Mesenchymal stem cell (in vitro differentiated cells and primary cell): ENCODE data around the gene HOXD11.

ENCODE experiments used
- DNase-seq: peaks from one replicate; pipeline ENCODE4 v3.0.0-alpha.2; 2013
- H2AFZ ChIP-seq: one replicate; pipeline ENCODE4 v1.6.1; 2013; ENCODE audit warnings: low read depth, mild to moderate bottlenecking, control low read depth, inconsistent platforms, low read length, moderate library complexity
- H2AK5ac ChIP-seq: 2 replicates; pipeline ENCODE4 v1.6.1; 2013; ENCODE audit warnings: low read length, moderate library complexity, mild to moderate bottlenecking, inconsistent platforms; ENCODE audit not compliant: severe bottlenecking
- H2BK120ac ChIP-seq: one replicate; pipeline ENCODE4 v1.6.1; 2013; ENCODE audit warnings: low read depth, mild to moderate bottlenecking, inconsistent platforms, low read length, moderate library complexity
- H2BK12ac ChIP-seq, 2 experiments: one replicate each; pipeline ENCODE4 v1.6.1; 2013; ENCODE audit warnings: inconsistent platforms in 2 of 2, low read length in 2 of 2, mild to moderate bottlenecking in 2 of 2, moderate library complexity in 2 of 2, control low read depth in 1 of 2
- H2BK15ac ChIP-seq: one replicate; pipeline ENCODE4 v1.6.1; 2013; ENCODE audit warnings: mild to moderate bottlenecking, low read depth, inconsistent platforms; ENCODE audit not compliant: poor library complexity, severe bottlenecking
- H2BK5ac ChIP-seq: 2 replicates; pipeline ENCODE4 v1.6.1; 2013; ENCODE audit warnings: low read depth, mild to moderate bottlenecking, low read length, control low read depth, inconsistent platforms; ENCODE audit not compliant: poor library complexity, severe bottlenecking
- H3K14ac ChIP-seq, 2 experiments: one replicate each; pipeline ENCODE4 v1.6.1; 2013; ENCODE audit warnings: inconsistent platforms in 2 of 2, low read length in 2 of 2, control low read depth in 1 of 2, mild to moderate bottlenecking in 1 of 2, moderate library complexity in 1 of 2
- H3K18ac ChIP-seq, 2 experiments: one replicate each; pipeline ENCODE4 v1.6.1; 2013; ENCODE audit warnings: inconsistent platforms in 2 of 2, low read length in 2 of 2, control low read depth in 1 of 2, low read depth in 1 of 2, mild to moderate bottlenecking in 1 of 2
- H3K23ac ChIP-seq, 2 experiments: one replicate each; pipeline ENCODE4 v1.6.1; 2013; ENCODE audit warnings: inconsistent platforms in 2 of 2, low read length in 2 of 2, mild to moderate bottlenecking in 2 of 2, moderate library complexity in 2 of 2, control low read depth in 1 of 2
- H3K27ac ChIP-seq: 2 replicates; pipeline ENCODE4 v1.5.1; 2013; ENCODE audit warnings: mild to moderate bottlenecking, moderate library complexity, low read length, control low read depth, inconsistent platforms; ENCODE audit not compliant: poor library complexity, severe bottlenecking
- H3K27me3 ChIP-seq, 2 experiments: 2 replicates each; pipeline versions ENCODE4 v1.6.1 to v1.7.0; 2013; ENCODE audit warnings: low read length in 2 of 2, mild to moderate bottlenecking in 2 of 2, moderate library complexity in 2 of 2, control low read depth in 1 of 2, inconsistent platforms in 1 of 2; ENCODE audit not compliant: control insufficient read depth in 1 of 2, insufficient read depth in 1 of 2
- H3K36me3 ChIP-seq, 2 experiments: 2 replicates each; pipeline versions ENCODE4 v1.6.1 to v1.7.0; 2013; ENCODE audit warnings: low read length in 2 of 2, control low read depth in 1 of 2, inconsistent platforms in 1 of 2, low read depth in 1 of 2, mild to moderate bottlenecking in 1 of 2; ENCODE audit not compliant: insufficient read depth in 2 of 2, control insufficient read depth in 1 of 2
- H3K4ac ChIP-seq, 2 experiments: one replicate each; pipeline ENCODE4 v1.6.1; 2013; ENCODE audit warnings: inconsistent platforms in 2 of 2, low read length in 2 of 2, mild to moderate bottlenecking in 2 of 2, moderate library complexity in 2 of 2, control low read depth in 1 of 2, low read depth in 1 of 2
- H3K4me1 ChIP-seq: 2 replicates; pipeline ENCODE4 v1.6.1; 2013; ENCODE audit warnings: low read depth, low read length, control low read depth; ENCODE audit not compliant: control insufficient read depth, insufficient read depth
- H3K4me2 ChIP-seq: 2 replicates; pipeline ENCODE4 v1.6.1; 2013; ENCODE audit warnings: low read length, mild to moderate bottlenecking, inconsistent platforms; ENCODE audit not compliant: poor library complexity, severe bottlenecking
- H3K4me3 ChIP-seq, 2 experiments: 2 replicates each; pipeline versions ENCODE4 v1.5.1 to v1.7.0; 2013; ENCODE audit warnings: low read length in 2 of 2, mild to moderate bottlenecking in 2 of 2, control low read depth in 1 of 2, low read depth in 1 of 2; ENCODE audit not compliant: insufficient read depth in 1 of 2
- H3K79me1 ChIP-seq: replicated peaks from 2 replicates; pipeline ENCODE4 v1.6.1; 2013; ENCODE audit warnings: mild to moderate bottlenecking, control low read depth, low read length, inconsistent platforms; ENCODE audit not compliant: poor library complexity, severe bottlenecking
- H3K9ac ChIP-seq: 2 replicates; pipeline ENCODE4 v1.7.0; 2013; ENCODE audit warnings: mild to moderate bottlenecking, low read length, moderate library complexity
- H3K9me3 ChIP-seq: 2 replicates; pipeline ENCODE4 v1.7.0; 2013; ENCODE audit warnings: mild to moderate bottlenecking, low read length; ENCODE audit not compliant: control insufficient read depth
- H4K8ac ChIP-seq: one replicate; pipeline ENCODE4 v1.6.1; 2013; ENCODE audit warnings: inconsistent platforms, mild to moderate bottlenecking, low read length, moderate library complexity
- H4K91ac ChIP-seq: one replicate; pipeline ENCODE4 v1.6.1; 2013; ENCODE audit warnings: mild to moderate bottlenecking, low read length, inconsistent platforms
- WGBS: methylation state at CpG from one replicate; pipeline ENCODE4 v1.1.7; 2013; ENCODE audit warnings: mixed read lengths; 5-methylcytosine and 5-hydroxymethylcytosine counted together

HOXD11 gene

GRCh38 chr2:176114120-176114929, 7.2 kb downstream of the HOXD11 start:
- Histone ChIP-seq H2BK120ac (no peak overlapping the region), H2AFZ (no peak overlapping the region), H3K4me1 (peaks cover 9% of the 10 kb centered on the region), H3K4ac (no peak overlapping the region), H2AK5ac (no peak overlapping the region), H3K18ac (no peak overlapping the region), H4K91ac (no peak overlapping the region), H3K79me1 (no peaks in the 10 kb centered on the region), H3K9ac (no peak overlapping the region), H2BK5ac (no peak overlapping the region), H2BK15ac (no peak overlapping the region), H3K14ac (no peak overlapping the region), H4K8ac (no peak overlapping the region), H3K23ac (no peak overlapping the region), H2BK12ac (no peak overlapping the region), H3K9me3 (no peaks in the 10 kb centered on the region), H3K36me3 (no peaks in the 10 kb centered on the region), H3K4me3 (no peak overlapping the region), H3K27ac (no peak overlapping the region), H3K27me3 (peaks cover 97 to 99% of the 10 kb centered on the region in 2 experiments), H3K4me2 (no peak overlapping the region)
- 5% methylated on average over 24 of the region's 26 CpGs for WGBS
- DNase-seq: no peak

GRCh38 chr2:176114930-176115625, 8.0 kb downstream of the HOXD11 start:
- Histone ChIP-seq H3K4me3 (no peak overlapping the region), H3K18ac (no peak overlapping the region), H3K14ac (no peak overlapping the region), H4K8ac (no peak overlapping the region), H2AK5ac (no peak overlapping the region), H2BK5ac (no peak overlapping the region), H2BK120ac (no peak overlapping the region), H3K4me2 (no peak overlapping the region), H3K9me3 (no peaks in the 10 kb centered on the region), H2AFZ (no peak overlapping the region), H3K9ac (no peak overlapping the region), H3K36me3 (no peaks in the 10 kb centered on the region), H3K4me1 (peaks cover 9% of the 10 kb centered on the region), H3K79me1 (no peaks in the 10 kb centered on the region), H3K4ac (no peak overlapping the region), H2BK15ac (no peak overlapping the region), H4K91ac (no peak overlapping the region), H3K27ac (no peak overlapping the region), H3K23ac (no peak overlapping the region), H2BK12ac (no peak overlapping the region), H3K27me3 (peaks cover 97 to 99% of the 10 kb centered on the region in 2 experiments)
- DNase-seq: no peak
- WGBS: 0% methylated on average over 3 of the region's 16 CpGs

GRCh38 chr2:176115883-176116813, 9.1 kb downstream of the HOXD11 start, which contains the start of gene HOXD10:
HOXD10 (plus strand) TSS chr2:176116778; CDS start chr2:176116834, 56 bp downstream.
- no peak within 1 kb of the TSS for H2BK12ac ChIP-seq
- H3K36me3 ChIP-seq: no peaks in the 10 kb centered on the region
- H2BK15ac ChIP-seq: no peak within 1 kb of the TSS
- H3K4me3 ChIP-seq: peak within 1 kb of the TSS; percentile 18 to 70
- WGBS: 5% methylated on average over 66 of the region's 66 CpGs
- H4K8ac ChIP-seq: no peak within 1 kb of the TSS
- peaks cover 9% of the 10 kb centered on the region for H3K4me1 ChIP-seq
- H3K9ac ChIP-seq: peak within 1 kb of the TSS; percentile 43
- no peak within 1 kb of the TSS for H4K91ac ChIP-seq
- H3K18ac ChIP-seq: no peak within 1 kb of the TSS
- H2AK5ac ChIP-seq: no peak within 1 kb of the TSS
- no peak within 1 kb of the TSS for H3K4me2 ChIP-seq
- no peak within 1 kb of the TSS for H3K27ac ChIP-seq
- DNase-seq: no peak
- H3K27me3 ChIP-seq: peaks cover 97 to 99% of the 10 kb centered on the region in 2 experiments
- no peak within 1 kb of the TSS for H3K23ac ChIP-seq
- no peak within 1 kb of the TSS for H2BK120ac ChIP-seq
- H2BK5ac ChIP-seq: no peak within 1 kb of the TSS
- H3K9me3 ChIP-seq: no peaks in the 10 kb centered on the region
- no peak within 1 kb of the TSS for H3K14ac ChIP-seq
- H3K4ac ChIP-seq: no peak within 1 kb of the TSS
- H2AFZ ChIP-seq: no peak within 1 kb of the TSS
- no peaks in the 10 kb centered on the region for H3K79me1 ChIP-seq
